GM10248 (cell line): ENCODE data around the gene PLPP3.

ENCODE experiments used
- CTCF ChIA-PET: fragments of 300-600 bp; sonication (Branson Sonifier 250); formaldehyde crosslinking; extraction: SDS; loops from one replicate; lab custom pipeline; 2021; ENCODE audit warnings: antibody characterized with exemption; lab: Yijun Ruan, JAX
- POLR2A ChIA-PET: fragments of 350-650 bp; sonication (Branson Sonifier 250); formaldehyde crosslinking; extraction: SDS; loops from one replicate; lab custom pipeline; 2020; ENCODE audit warnings: antibody characterized with exemption; lab: Yijun Ruan, JAX
- DNase-seq: peaks from one replicate; pipeline ENCODE4 v3.0.0; 2012; ENCODE audit errors: extremely low spot score
- TF ChIP-seq, protein P1 (sequence below): IDR thresholded peaks from 2 replicates; pipeline ENCODE4 v1.5.1; 2012; ENCODE audit warnings: mild to moderate bottlenecking, low read depth; ENCODE audit errors: extremely low read depth, missing control alignments, control extremely low read depth

The PLPP3 gene

DNA sequence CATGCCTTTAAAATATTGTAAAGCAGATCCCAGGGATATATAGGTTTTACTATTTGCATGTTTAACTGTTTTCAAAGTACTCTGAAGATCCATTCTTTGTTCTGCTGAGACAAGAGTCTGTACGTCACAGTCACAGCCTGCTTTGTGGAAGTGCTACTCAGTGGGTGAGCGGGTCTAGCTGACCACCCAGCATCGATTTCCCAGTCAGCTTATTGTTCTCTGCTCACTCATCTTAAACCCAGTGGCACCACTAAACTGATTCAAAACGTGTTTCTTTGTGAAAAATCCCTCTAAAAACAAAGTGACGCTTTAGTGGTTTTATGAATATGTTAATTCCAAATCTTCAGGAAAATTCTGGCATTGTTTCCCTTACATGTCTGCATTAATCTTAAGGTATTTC lies 12.4 kb downstream of the PLPP3 start:
- CTCF ChIA-PET, result no interaction called here
- TF ChIP-seq, protein P1, sequence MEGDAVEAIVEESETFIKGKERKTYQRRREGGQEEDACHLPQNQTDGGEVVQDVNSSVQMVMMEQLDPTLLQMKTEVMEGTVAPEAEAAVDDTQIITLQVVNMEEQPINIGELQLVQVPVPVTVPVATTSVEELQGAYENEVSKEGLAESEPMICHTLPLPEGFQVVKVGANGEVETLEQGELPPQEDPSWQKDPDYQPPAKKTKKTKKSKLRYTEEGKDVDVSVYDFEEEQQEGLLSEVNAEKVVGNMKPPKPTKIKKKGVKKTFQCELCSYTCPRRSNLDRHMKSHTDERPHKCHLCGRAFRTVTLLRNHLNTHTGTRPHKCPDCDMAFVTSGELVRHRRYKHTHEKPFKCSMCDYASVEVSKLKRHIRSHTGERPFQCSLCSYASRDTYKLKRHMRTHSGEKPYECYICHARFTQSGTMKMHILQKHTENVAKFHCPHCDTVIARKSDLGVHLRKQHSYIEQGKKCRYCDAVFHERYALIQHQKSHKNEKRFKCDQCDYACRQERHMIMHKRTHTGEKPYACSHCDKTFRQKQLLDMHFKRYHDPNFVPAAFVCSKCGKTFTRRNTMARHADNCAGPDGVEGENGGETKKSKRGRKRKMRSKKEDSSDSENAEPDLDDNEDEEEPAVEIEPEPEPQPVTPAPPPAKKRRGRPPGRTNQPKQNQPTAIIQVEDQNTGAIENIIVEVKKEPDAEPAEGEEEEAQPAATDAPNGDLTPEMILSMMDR, result no peak
- DNase-seq, result no peak
- POLR2A ChIA-PET, result no interaction called here

DNA sequence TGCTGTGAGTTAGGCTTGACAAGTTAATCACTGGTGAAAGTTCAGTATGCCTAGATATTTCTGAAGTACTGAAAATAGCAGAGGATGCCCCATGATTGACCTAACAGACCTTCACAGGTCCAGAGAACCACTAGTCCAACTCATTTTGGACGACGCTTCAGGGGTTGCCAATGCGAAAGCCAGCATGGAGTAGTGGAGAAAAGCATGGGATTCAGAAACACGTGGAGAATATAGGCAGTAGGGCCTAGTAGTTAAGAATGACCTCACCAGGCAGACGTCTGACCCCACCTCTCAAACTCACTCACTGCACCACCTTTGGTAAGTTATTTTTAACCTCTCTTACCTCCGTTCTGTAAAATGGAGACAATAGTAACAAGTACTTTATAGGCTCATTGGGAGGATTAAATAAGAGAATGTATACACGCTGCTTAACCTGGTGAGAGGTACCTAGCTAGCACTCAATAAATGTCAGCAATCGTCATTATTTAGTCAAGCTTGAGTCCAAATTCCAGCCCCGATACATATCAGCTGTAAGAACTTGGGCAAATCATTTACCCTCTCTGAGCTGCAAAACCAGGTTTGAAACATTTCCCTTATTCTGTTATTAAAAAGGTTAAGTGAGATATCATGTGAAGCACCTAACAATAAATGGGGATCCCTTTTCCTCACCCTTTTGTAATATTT lies 13.2 kb downstream of the PLPP3 start:
- TF ChIP-seq, protein P1, result no peak
- DNase-seq, result no peak
- POLR2A ChIA-PET, result no interaction called here
- CTCF ChIA-PET, result no interaction called here

DNA sequence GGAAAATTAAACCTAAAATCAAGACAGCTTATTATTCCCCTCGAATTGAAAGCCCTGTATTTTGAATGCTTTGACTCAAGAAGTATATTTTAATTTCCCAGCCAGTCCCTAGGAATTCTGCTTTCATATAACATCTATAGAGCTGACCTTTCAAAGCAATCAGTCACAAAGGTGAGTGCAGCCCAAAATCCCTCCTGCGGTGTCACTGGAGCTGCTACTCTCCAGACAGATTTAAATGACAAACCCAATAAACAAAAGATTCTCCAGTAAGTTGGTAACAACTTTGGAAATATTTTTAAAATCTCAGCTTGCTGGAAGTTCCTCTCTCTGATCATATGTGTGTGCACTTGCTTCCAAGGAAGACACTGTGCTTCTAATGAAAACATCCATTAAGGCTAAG lies 14.7 kb downstream of the PLPP3 start:
- ChIA-PET POLR2A (no interaction called here), CTCF (no interaction called here)
- TF ChIP-seq, protein P1, result no peak
- DNase-seq, result no peak

GRCh38 chr1:56563568-56563967 lies 15.8 kb downstream of the PLPP3 start:
- no peak for DNase-seq
- ChIA-PET CTCF (interaction anchor here (1.4 kb wide), 1 partner anchor 21 kb away, joined by 3 read pairs; no protein-coding TSS in a partner anchor), POLR2A (no interaction called here)
- TF ChIP-seq, protein P1, result no peak

GRCh38 chr1:56562891-56563452 lies 16.4 kb downstream of the PLPP3 start:
- DNase-seq, result no peak
- POLR2A ChIA-PET, result no interaction called here
- TF ChIP-seq, protein P1, result no peak
- CTCF ChIA-PET, result interaction anchor here (1.4 to 2.2 kb wide), 2 partner anchors 22 to 54 kb away, joined by 3 to 6 read pairs; no protein-coding TSS in a partner anchor

DNA sequence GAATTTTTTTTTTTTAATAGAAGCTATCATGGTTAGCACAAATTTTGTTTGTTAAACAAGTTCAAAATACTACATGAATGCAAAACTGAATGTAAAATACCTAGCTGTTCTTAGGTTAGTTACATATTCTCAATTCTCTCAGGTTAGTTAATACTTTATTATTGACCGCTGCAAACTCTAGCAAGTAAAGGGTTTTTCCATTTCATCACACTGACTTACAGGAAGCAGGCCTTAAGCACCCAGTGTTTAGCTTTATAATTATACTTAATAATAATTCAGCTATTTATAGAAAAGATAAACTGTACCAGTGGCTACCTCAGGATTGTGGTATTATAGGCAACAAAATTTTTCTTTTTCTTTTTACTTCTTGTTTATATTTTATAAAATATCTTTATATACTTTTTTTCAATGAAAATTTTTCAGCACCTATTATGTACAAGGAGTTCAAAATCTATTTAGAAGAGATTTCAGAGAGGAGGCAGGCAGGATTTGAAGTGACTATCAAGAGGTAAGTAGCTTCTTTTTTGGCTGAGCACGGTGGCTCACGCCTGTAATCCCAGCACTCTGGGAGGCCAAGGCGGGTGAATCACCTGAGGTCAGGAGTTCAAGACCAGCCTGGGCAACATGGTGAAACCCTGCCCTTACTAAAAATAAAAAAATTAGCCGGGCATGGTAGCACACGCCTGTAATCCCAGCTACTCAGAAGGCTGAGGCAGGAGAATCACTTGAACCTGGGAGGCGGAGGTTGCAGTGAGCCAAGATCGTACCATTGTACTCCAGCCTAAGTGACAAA lies 17.9 kb downstream of the PLPP3 start:
- no peak for DNase-seq
- ChIA-PET CTCF (interaction anchor here (1.1 to 2.2 kb wide), 4 partner anchors 10 to 53 kb away, joined by 3 to 6 read pairs (median 4); no protein-coding TSS in a partner anchor), POLR2A (interaction anchor here (0.6 kb wide), 1 partner anchor 118 kb away, joined by 3 read pairs; no protein-coding TSS in a partner anchor)
- TF ChIP-seq, protein P1, result no peak
